Activated CD8-positive, alpha-beta T cell treated with anti-CD3 and anti-CD28 coated beads for 36 hours (primary cell): ENCODE results near the gene OR56A1. TPM values are rescaled to one million over a fixed set of nuclear protein-coding genes. Genes with fewer than 3 reads are reported as not detected.

Source experiments
- ATAC-seq: fragments of 200-7000 bp; cut with Tn5 transposase; one replicate; pipeline ENCODE4 v1.10.0; 2021; ENCODE audit warnings: mild to moderate bottlenecking, moderate library complexity
- CTCF ChIA-PET: fragments of 350-600 bp; sonication (Branson Sonifier 250); formaldehyde crosslinking; loops from one replicate; lab custom pipeline; 2021; ENCODE audit warnings: antibody characterized with exemption; lab: Charles Lee
- POLR2A ChIA-PET: fragments of 350-600 bp; sonication (Branson Sonifier 250); formaldehyde crosslinking; loops from one replicate; lab custom pipeline; 2021; ENCODE audit warnings: antibody characterized with exemption; lab: Charles Lee
- DNase-seq: peaks from one replicate; pipeline ENCODE4 v3.0.0-alpha.2; 2020
- H3K27ac Mint-ChIP-seq: one replicate; pipeline ENCODE4 v1.8.0; 2021; ENCODE audit warnings: mild to moderate bottlenecking, mixed read lengths
- H3K27me3 Mint-ChIP-seq: one replicate; pipeline ENCODE4 v1.8.0; 2021; ENCODE audit warnings: mixed read lengths
- H3K36me3 Mint-ChIP-seq: one replicate; pipeline ENCODE4 v1.8.0; 2021; ENCODE audit warnings: low read depth, mixed read lengths
- H3K4me1 Mint-ChIP-seq: one replicate; pipeline ENCODE4 v1.8.0; 2021; ENCODE audit warnings: low read depth, mixed read lengths
- H3K4me3 Mint-ChIP-seq: one replicate; pipeline ENCODE4 v1.8.0; 2021; ENCODE audit warnings: mild to moderate bottlenecking, moderate library complexity, mixed read lengths
- H3K9me3 Mint-ChIP-seq: one replicate; pipeline ENCODE4 v1.8.0; 2021; ENCODE audit warnings: mixed read lengths
- intact Hi-C: fragments of 100-400 bp; cut with micrococcal nuclease; formaldehyde crosslinking; loops from one replicate; pipeline ENCODE4 v1.10.0; 2022
- total RNA-seq, 2 experiments: library from RNA; stranded (reverse); gene quantifications; one replicate each; pipeline ENCODE4 v1.2.3, GENCODE V29; 2021
- TF ChIP-seq, protein P1 (sequence below): fragments of 200-600 bp; IDR thresholded peaks from one replicate; pipeline ENCODE4 v1.8.0; 2022; ENCODE audit warnings: antibody characterized with exemption, mild to moderate bottlenecking

The OR56A1 gene
- total RNA-seq, 2 experiments from 2014 or later = not detected

DNA sequence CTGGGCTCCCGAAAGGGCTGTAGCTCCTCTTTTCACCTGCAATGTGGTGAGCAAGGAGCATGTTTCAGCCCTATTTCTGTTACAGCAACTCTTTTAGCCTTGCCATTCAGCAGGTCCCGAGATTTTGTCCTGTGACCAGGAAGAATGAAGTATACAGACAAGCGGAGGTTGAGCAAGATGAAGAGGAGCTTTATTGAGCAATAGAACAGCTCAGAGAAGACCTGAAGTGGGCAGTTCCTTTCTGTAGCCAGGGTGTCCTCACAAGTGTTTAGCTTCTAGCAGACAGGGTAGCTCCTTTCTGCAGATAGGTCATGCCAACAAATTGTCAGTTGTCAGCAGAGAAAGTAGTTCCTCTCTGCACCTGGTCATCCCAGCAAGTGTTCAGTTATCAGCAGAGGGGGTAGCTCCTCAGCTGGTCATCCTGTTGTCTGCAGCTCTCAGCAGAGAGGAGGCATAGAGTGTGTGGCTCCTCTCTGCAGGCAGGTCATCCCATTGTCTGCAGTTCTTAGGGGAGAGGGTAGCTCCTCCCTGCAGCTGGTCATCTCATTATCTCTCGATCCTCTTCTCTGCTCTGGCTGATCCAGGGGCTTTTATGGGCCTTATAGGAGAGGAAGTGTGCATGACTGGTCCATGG lies 18.4 kb downstream of the OR56A1 start:
- peaks cover 4% of the 10 kb centered on the region for H3K9me3 Mint-ChIP-seq
- no peaks in the 10 kb centered on the region for H3K4me1 Mint-ChIP-seq
- H3K27ac Mint-ChIP-seq = no peak overlapping the region
- DNase-seq (no peak), ATAC-seq (no peak)
- no peaks in the 10 kb centered on the region for H3K36me3 Mint-ChIP-seq
- ChIA-PET CTCF (interaction anchor here (0.9 kb wide), 1 partner anchor 351 kb away, joined by 3 read pairs; no protein-coding TSS in a partner anchor), POLR2A (interaction anchor here (0.6 kb wide), 1 partner anchor 690 kb away, joined by 3 read pairs; no protein-coding TSS in a partner anchor)
- H3K27me3 Mint-ChIP-seq = peaks cover 11% of the 10 kb centered on the region
- H3K4me3 Mint-ChIP-seq = no peak overlapping the region
- intact Hi-C loops = no loop called here
- TF ChIP-seq, protein P1, sequence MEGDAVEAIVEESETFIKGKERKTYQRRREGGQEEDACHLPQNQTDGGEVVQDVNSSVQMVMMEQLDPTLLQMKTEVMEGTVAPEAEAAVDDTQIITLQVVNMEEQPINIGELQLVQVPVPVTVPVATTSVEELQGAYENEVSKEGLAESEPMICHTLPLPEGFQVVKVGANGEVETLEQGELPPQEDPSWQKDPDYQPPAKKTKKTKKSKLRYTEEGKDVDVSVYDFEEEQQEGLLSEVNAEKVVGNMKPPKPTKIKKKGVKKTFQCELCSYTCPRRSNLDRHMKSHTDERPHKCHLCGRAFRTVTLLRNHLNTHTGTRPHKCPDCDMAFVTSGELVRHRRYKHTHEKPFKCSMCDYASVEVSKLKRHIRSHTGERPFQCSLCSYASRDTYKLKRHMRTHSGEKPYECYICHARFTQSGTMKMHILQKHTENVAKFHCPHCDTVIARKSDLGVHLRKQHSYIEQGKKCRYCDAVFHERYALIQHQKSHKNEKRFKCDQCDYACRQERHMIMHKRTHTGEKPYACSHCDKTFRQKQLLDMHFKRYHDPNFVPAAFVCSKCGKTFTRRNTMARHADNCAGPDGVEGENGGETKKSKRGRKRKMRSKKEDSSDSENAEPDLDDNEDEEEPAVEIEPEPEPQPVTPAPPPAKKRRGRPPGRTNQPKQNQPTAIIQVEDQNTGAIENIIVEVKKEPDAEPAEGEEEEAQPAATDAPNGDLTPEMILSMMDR = no peak

DNA sequence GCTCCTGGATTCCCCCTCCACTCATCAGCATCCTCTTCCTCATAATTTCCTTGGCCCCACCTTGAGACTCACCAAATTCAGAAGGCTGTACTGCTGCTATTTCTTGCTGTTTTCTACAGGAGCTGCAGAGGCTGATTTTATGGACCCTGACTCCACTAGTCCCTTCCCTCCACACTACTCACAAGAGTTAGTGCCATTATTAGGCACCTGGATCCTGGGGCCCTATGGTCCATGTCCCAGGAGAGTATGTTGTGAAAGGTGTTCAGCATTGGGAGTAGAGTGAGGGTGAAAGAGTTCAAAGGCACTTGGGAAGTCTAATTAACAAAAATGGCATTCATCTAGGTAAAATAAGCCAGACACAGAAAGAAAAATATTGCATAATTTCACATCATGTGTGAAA lies 23.7 kb downstream of the OR56A1 start, which contains the start of gene OR56A4:
OR56A4 (minus strand) TSS at position 101 of the 400 bp plus-strand sequence. CDS start 3,954 bp downstream, outside the sequence.
- TF ChIP-seq, protein P1 = no peak
- ChIA-PET POLR2A (no interaction called here), CTCF (no interaction called here)
- Mint-ChIP-seq H3K9me3 (no peaks in the 10 kb centered on the region), H3K4me3 (no peak within 1 kb of the TSS), H3K4me1 (no peaks in the 10 kb centered on the region), H3K27ac (no peak within 1 kb of the TSS), H3K27me3 (peaks cover 10% of the 10 kb centered on the region), H3K36me3 (no peaks in the 10 kb centered on the region)
- intact Hi-C loops = no loop called here
- ATAC-seq (no peak), DNase-seq (no peak)

DNA sequence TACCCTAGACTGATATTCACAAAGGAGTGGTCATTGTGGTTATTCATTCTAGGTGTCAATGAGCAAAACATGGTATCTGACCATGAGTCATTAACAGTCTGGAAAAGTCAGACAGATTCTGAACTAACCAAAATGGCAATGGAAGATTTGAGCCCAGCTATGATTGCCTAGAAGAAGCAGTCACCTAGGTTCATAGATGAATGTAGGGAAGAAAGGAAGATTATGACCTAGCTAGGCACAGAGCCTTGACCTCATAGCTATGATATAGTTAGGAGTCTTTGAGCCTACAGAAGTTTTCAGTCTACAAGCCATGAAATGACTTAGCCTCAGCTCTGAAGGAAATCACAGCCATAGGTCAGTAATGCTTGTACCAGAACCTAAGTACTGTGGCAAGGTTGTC lies 24.2 kb downstream of the OR56A1 start:
- no peaks in the 10 kb centered on the region for H3K4me1 Mint-ChIP-seq
- ATAC-seq (no peak), DNase-seq (no peak)
- no peak overlapping the region for H3K4me3 Mint-ChIP-seq
- POLR2A ChIA-PET = no interaction called here
- peaks cover 8% of the 10 kb centered on the region for H3K27me3 Mint-ChIP-seq
- intact Hi-C loops = no loop called here
- no peaks in the 10 kb centered on the region for H3K36me3 Mint-ChIP-seq
- TF ChIP-seq, protein P1 = no peak
- no peak overlapping the region for H3K27ac Mint-ChIP-seq
- no peaks in the 10 kb centered on the region for H3K9me3 Mint-ChIP-seq
- CTCF ChIA-PET = no interaction called here

DNA sequence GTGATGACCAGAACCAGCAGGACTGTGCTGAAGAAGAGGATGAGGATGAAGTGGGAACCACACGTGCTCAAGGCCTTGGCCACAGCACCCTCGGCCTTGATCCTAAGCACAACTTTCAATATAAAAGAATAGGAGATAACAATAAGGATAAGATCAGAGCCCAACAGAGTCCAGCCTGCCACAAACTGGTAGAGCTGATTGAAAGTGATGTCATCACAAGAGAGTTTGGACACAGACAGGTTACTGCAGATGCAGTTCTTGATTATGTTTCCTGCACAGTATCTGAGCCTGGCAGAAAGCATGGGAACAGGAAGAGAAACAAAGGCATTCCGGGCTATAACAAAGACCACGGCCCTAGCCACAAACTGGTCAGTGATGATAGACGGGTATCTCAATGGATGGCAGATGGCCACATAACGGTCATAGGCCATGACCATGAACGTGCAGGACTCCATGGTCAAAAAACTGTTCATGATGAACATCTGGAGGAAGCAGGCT lies 28.3 kb downstream of the OR56A1 start:
- ChIA-PET POLR2A (no interaction called here), CTCF (interaction anchor here (1.0 kb wide), 1 partner anchor 10 kb away, joined by 3 read pairs; no protein-coding TSS in a partner anchor)
- no peak overlapping the region for H3K27ac Mint-ChIP-seq
- no peak for ATAC-seq
- DNase-seq = no peak
- H3K4me3 Mint-ChIP-seq = no peak overlapping the region
- TF ChIP-seq, protein P1 = no peak
- no peaks in the 10 kb centered on the region for H3K36me3 Mint-ChIP-seq
- no peaks in the 10 kb centered on the region for H3K4me1 Mint-ChIP-seq
- H3K9me3 Mint-ChIP-seq = no peaks in the 10 kb centered on the region
- intact Hi-C loops = no loop called here
- peaks cover 3% of the 10 kb centered on the region for H3K27me3 Mint-ChIP-seq

DNA sequence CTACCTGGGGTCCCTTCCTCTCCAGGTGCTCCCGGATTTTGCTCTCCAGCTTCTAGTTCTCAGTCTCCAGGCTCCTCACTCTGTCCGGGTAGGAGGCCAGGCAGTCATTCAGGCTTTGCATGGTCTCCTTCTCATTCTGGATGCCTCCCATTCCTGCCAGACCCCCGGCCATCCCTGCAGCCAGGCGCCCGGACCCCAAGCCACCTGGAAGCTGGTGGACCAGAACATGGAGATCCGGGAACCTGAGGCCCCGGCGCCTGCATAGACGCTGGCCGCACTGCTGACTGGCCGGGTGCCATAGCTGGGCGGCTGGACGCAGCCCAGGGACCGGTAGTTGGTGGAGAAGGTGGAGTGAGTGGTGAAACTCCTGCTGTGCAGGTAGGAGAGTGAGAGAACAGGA lies 35.8 kb downstream of the OR56A1 start:
- H3K9me3 Mint-ChIP-seq = no peaks in the 10 kb centered on the region
- ChIA-PET CTCF (interaction anchor here (1.6 kb wide), 1 partner anchor 359 kb away, joined by 4 read pairs; no protein-coding TSS in a partner anchor), POLR2A (no interaction called here)
- intact Hi-C loops = no loop called here
- no peak overlapping the region for H3K27ac Mint-ChIP-seq
- no peaks in the 10 kb centered on the region for H3K4me1 Mint-ChIP-seq
- no peak for ATAC-seq
- peaks cover 2% of the 10 kb centered on the region for H3K27me3 Mint-ChIP-seq
- DNase-seq = no peak
- TF ChIP-seq, protein P1 = no peak
- no peaks in the 10 kb centered on the region for H3K36me3 Mint-ChIP-seq
- no peak overlapping the region for H3K4me3 Mint-ChIP-seq
